Esophagus muscularis mucosa (tissue), 4 donors: Measurements from ENCODE around the gene ETFA. TPM values are rescaled to one million over a fixed set of nuclear protein-coding genes. Genes with fewer than 3 reads are reported as not detected.
"Not testable (repeated sequence)": the region's sequence is repeated elsewhere in the genome, so short reads cannot be mapped to it uniquely, and the experiment has no call there.

Experiments
- DNase-seq: peaks from one replicate; pipeline ENCODE4 v3.0.0-alpha.2; 2017; ENCODE audit errors: extremely low spot score
- H3K27ac ChIP-seq, 4 donors: fragments of 200-600 bp; sonication (generic); replicated peaks in 1 of 4; 1 replicate in 3 of 4; 2 replicates in 1 of 4; pipeline ENCODE4 v1.5.1; 2016 to 2019; ENCODE audit warnings: mild to moderate bottlenecking in 1 of 4
- H3K27me3 ChIP-seq, 4 donors: fragments of 200-600 bp; sonication (generic); one replicate each; pipeline versions ENCODE4 v1.5.1 to v1.6.0; 2016 to 2019
- H3K36me3 ChIP-seq, 4 donors: fragments of 200-600 bp; sonication (generic); one replicate each; pipeline ENCODE4 v1.5.1; 2016 to 2019
- H3K4me1 ChIP-seq, 4 donors: fragments of 200-600 bp; sonication (generic); one replicate each; pipeline ENCODE4 v1.5.1; 2016 to 2019
- H3K4me3 ChIP-seq, 4 donors: fragments of 200-600 bp; sonication (generic); 1 replicate in 2 of 4; 2 replicates in 2 of 4; pipeline ENCODE4 v1.5.1; 2016 to 2019; ENCODE audit warnings: mild to moderate bottlenecking in 4 of 4, moderate library complexity in 1 of 4
- H3K9me3 ChIP-seq, 4 donors: fragments of 200-600 bp; sonication (generic); 1 replicate in 3 of 4; 2 replicates in 1 of 4; pipeline ENCODE4 v1.5.1; 2016 to 2019
- EP300 ChIP-seq: sonication (generic); formaldehyde crosslinking; IDR thresholded peaks from one replicate; pipeline ENCODE4 v1.6.1; 2017; ENCODE audit warnings: antibody characterized with exemption
- POLR2A ChIP-seq: fragments of 450-650 bp; IDR thresholded peaks from one replicate; pipeline ENCODE4 v1.6.1; 2017; ENCODE audit warnings: antibody characterized with exemption, moderate library complexity, mild to moderate bottlenecking, low read depth
- POLR2AphosphoS5 ChIP-seq, 2 donors: sonication (generic); formaldehyde crosslinking; IDR thresholded peaks; one replicate each; pipeline ENCODE4 v1.6.1; 2017; ENCODE audit warnings: antibody characterized with exemption in 2 of 2
- WGBS: methylation state at CpG from one replicate; pipeline ENCODE4 v1.1.5; 2018; 5-methylcytosine and 5-hydroxymethylcytosine counted together
- intact Hi-C: fragments of 100-400 bp; cut with DNase I; formaldehyde crosslinking; loops from one replicate; pipeline ENCODE4 v1.15.1; 2023
- total RNA-seq, 4 donors: library from RNA; depleted of rRNA; stranded (reverse); fragments of >200 nt; gene quantifications; one replicate each; pipeline versions ENCODE4 v1.1.0 to v1.2.1, GENCODE V29; 2016
- TF ChIP-seq, protein P1 (sequence below), 3 experiments: fragments of 200-600 bp in 2 of 3; fragments of 450-650 bp in 1 of 3; sonication (generic) in 2 of 3; IDR thresholded peaks; one replicate each; pipeline ENCODE4 v1.5.1; 2017 to 2019; ENCODE audit warnings: antibody characterized with exemption in 3 of 3, mild to moderate bottlenecking in 2 of 3, moderate library complexity in 1 of 3

Gene ETFA
- total RNA-seq, 4 donors from 2014 or later, result 98.7 to 137 (median 130) TPM

DNA sequence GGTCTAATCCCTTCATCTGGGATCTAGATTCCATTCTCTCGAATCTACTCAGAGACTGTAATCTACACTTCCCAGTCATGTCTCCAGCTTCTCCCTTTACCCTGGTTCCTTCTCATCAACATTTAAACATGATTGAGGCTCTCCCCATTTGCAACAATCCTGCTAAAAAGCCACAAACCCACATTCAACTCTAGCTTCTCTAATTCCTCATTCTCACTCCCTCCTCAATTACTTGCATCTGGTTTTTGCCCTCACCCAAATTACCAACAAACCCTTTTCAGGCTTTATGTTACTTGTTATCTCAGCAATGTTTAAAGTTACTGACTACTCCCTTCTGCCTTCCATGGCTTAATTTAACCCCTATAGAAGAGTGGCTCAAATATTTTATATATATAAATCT, 11.5 kb downstream of the ETFA start:
- DNase-seq, result no peak
- Histone ChIP-seq H3K4me1 (peaks cover 15 to 38% (median 23%) of the 10 kb centered on the region in 4 donors), H3K27me3 (no peaks in the 10 kb centered on the region), H3K9me3 (no peaks in the 10 kb centered on the region), H3K27ac (no peak overlapping the region), H3K36me3 (no peaks in the 10 kb centered on the region), H3K4me3 (no peak overlapping the region)
- WGBS, result 77% methylated on average over 1 of the region's 1 CpG
- TF ChIP-seq EP300 (no peak), POLR2A (no peak), POLR2AphosphoS5 (IDR thresholded peaks at IDR 0.05) (no peak)
- TF ChIP-seq, protein P1, sequence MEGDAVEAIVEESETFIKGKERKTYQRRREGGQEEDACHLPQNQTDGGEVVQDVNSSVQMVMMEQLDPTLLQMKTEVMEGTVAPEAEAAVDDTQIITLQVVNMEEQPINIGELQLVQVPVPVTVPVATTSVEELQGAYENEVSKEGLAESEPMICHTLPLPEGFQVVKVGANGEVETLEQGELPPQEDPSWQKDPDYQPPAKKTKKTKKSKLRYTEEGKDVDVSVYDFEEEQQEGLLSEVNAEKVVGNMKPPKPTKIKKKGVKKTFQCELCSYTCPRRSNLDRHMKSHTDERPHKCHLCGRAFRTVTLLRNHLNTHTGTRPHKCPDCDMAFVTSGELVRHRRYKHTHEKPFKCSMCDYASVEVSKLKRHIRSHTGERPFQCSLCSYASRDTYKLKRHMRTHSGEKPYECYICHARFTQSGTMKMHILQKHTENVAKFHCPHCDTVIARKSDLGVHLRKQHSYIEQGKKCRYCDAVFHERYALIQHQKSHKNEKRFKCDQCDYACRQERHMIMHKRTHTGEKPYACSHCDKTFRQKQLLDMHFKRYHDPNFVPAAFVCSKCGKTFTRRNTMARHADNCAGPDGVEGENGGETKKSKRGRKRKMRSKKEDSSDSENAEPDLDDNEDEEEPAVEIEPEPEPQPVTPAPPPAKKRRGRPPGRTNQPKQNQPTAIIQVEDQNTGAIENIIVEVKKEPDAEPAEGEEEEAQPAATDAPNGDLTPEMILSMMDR (IDR thresholded peaks at IDR 0.05), result no peak
- intact Hi-C loops, result no loop called here

DNA sequence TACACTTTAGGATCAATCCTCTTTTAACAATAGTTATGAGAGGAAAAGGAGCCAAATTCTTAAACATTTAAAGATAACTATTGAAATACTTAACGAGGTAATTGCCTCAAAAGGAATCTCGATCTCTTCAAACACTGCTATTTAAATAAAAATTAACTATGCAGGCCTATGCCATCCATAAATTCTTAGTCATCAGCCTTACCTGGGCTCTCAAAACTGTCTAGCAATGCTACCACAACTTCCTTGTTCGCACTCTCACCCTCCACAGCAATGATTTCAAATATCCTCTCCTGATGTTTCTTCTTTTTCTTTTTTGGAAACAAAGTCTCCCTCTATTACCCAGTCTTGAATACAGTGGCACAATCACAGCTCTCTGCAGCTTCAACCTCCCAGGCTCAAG, 12.3 kb downstream of the ETFA start:
- no peaks in the 10 kb centered on the region for H3K9me3 ChIP-seq
- H3K27me3 ChIP-seq, result no peaks in the 10 kb centered on the region
- no peak overlapping the region for H3K4me3 ChIP-seq
- H3K27ac ChIP-seq, result no peak overlapping the region
- TF ChIP-seq, protein P1 (IDR thresholded peaks at IDR 0.05), result no peak
- no peak for TF ChIP-seq EP300
- no peak for TF ChIP-seq POLR2AphosphoS5 (IDR thresholded peaks at IDR 0.05)
- TF ChIP-seq POLR2A, result no peak
- H3K4me1 ChIP-seq, result peaks cover 18 to 38% (median 25%) of the 10 kb centered on the region in 4 donors
- no peaks in the 10 kb centered on the region for H3K36me3 ChIP-seq
- intact Hi-C loops, result no loop called here
- WGBS, result 89% methylated on average over 3 of the region's 3 CpGs
- DNase-seq, result no peak

DNA sequence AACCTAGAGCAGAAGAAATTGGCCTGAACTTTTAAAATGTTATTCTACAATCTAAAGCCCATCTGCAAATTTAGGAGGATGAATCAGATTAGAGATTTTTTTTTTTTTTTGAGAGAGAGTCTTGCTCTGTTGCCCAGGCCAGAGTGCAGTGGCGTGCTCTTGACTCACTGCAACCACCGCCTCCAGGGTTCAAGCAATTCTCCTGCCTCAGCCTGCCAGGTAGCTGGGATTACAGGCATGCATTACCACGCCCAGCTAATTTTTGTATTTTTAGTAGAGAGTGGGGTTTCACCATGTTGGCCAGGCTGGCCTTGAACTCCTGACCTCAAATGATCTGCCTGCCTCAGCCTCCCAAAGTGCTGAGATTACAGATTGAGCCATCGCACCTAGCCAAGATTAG, 13.3 kb downstream of the ETFA start:
- intact Hi-C loops, result not testable (repeated sequence)

DNA sequence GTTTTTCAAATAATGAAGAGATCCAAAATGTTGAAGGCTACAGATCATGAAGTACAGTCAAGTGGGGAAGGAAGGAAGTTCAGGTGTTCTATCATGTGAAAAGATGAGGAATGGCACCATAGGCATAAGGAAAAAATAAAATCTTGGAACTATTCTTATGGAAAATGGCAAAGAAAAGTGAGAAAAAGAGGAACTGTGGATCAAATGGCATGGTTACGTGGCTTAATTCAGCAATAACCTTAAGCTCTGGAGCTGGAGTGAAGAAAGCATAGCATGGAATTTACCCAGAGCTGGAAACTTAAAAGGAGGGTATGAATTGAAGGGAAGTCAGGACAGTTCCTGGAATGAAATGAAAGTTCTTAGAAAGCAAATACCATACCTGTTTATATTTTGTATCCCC, 14.4 kb downstream of the ETFA start:
- Histone ChIP-seq H3K27me3 (no peaks in the 10 kb centered on the region), H3K4me1 (peaks cover 5 to 33% (median 25%) of the 10 kb centered on the region in 4 donors), H3K9me3 (no peaks in the 10 kb centered on the region), H3K36me3 (peaks cover 0 to 5% (median 0%) of the 10 kb centered on the region in 4 donors), H3K4me3 (no peak overlapping the region), H3K27ac (no peak overlapping the region)
- 90% methylated on average over 1 of the region's 1 CpG for WGBS
- no peak for DNase-seq
- intact Hi-C loops, result no loop called here
- TF ChIP-seq EP300 (no peak), POLR2AphosphoS5 (IDR thresholded peaks at IDR 0.05) (no peak), POLR2A (no peak)
- TF ChIP-seq, protein P1 (IDR thresholded peaks at IDR 0.05), result no peak

More for the DNA sequence above, 13.3 kb downstream of the ETFA start:
- WGBS, result 96% methylated on average over 4 of the region's 4 CpGs
- H3K36me3 ChIP-seq, DNase-seq, H3K9me3 ChIP-seq, H3K27me3 ChIP-seq, H3K27ac ChIP-seq, H3K4me3 ChIP-seq: not testable (repeated sequence)
- H3K4me1 ChIP-seq, result peaks cover 16 to 44% (median 31%) of the 10 kb centered on the region in 4 donors

DNA sequence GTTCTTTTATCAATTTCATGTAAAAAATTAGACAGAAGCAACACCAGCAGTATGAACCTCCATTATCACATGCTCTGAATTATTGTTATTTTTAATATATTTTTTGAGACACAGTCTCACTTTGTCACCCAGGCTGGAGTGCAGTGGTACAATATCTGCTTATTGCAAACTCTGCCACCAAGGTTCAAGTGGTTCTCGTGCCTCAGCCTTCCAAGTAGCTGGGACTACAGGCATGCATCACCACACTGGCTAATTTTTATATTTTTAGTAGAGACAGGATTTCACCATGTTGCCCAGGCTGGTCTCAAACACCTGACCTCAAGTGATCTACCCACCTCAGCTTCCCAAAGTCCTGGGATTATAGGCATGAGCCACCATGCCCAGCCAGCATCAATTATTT, 16.8 kb downstream of the ETFA start:
- H3K4me3 ChIP-seq, H3K27ac ChIP-seq, H3K27me3 ChIP-seq, intact Hi-C loops, DNase-seq, H3K9me3 ChIP-seq: not testable (repeated sequence)
- peaks cover 0 to 21% (median 19%) of the 10 kb centered on the region in 4 donors for H3K4me1 ChIP-seq
- H3K36me3 ChIP-seq, result peaks cover 0 to 14% (median 2%) of the 10 kb centered on the region in 4 donors
- WGBS, result 100% methylated on average over 1 of the region's 1 CpG

DNA sequence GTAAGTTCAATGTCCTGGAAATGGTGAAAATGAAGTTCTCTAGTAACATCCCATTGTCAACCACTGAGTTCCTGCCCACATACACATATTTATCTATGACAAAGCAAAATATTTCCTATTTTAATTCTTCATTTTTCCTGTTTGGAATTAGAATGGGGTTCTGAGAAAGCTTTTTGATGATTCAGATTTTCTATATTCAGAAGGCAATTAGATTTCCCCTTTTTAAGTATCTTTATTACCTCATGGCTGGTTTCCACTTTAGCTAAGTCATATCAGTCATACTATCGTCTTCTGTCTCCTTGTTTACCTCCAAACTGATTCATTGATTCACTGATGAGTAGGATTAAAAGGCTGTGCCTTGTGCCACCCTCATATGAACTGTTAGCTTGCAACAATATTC, 17.9 kb downstream of the ETFA start:
- Histone ChIP-seq H3K27ac (no peak overlapping the region), H3K4me3 (no peak overlapping the region), H3K27me3 (no peaks in the 10 kb centered on the region), H3K9me3 (no peaks in the 10 kb centered on the region), H3K36me3 (peaks cover 0 to 25% (median 7%) of the 10 kb centered on the region in 4 donors), H3K4me1 (peaks cover 0 to 19% (median 12%) of the 10 kb centered on the region in 4 donors)
- 27% methylated on average over 1 of the region's 1 CpG for WGBS
- no peak for DNase-seq
- TF ChIP-seq EP300 (no peak), POLR2AphosphoS5 (IDR thresholded peaks at IDR 0.05) (no peak), POLR2A (no peak)
- TF ChIP-seq, protein P1 (IDR thresholded peaks at IDR 0.05), result no peak
- intact Hi-C loops, result no loop called here
